H9 (cell line): ENCODE data around the gene MYO5C. TPM values are rescaled to one million over a fixed set of nuclear protein-coding genes. Genes with fewer than 3 reads are reported as not detected.

Source experiments
- DNase-seq: peaks from one replicate; pipeline ENCODE4 v3.0.0-alpha.2; 2017
- H2AFZ ChIP-seq: one replicate; pipeline ENCODE4 v1.6.1; 2013; ENCODE audit warnings: mild to moderate bottlenecking, low read length, control low read depth, moderate library complexity
- H2AK5ac ChIP-seq: 2 replicates; pipeline ENCODE4 v1.6.1; 2013; ENCODE audit warnings: low read length, control low read depth, mixed read lengths; ENCODE audit not compliant: insufficient read length
- H2BK120ac ChIP-seq: one replicate; pipeline ENCODE4 v1.6.1; 2013; ENCODE audit warnings: low read depth, mild to moderate bottlenecking, low read length, control low read depth, inconsistent platforms; ENCODE audit not compliant: poor library complexity, severe bottlenecking
- H2BK12ac ChIP-seq: 2 replicates; pipeline ENCODE4 v1.6.1; 2013; ENCODE audit warnings: low read length, control low read depth, mixed read lengths, low read depth; ENCODE audit not compliant: insufficient read length
- H2BK15ac ChIP-seq: 2 replicates; pipeline ENCODE4 v1.6.1; 2013; ENCODE audit warnings: low read depth, low read length, control low read depth
- H2BK20ac ChIP-seq: one replicate; pipeline ENCODE4 v1.6.1; 2013; ENCODE audit warnings: low read depth, mild to moderate bottlenecking, low read length, control low read depth, inconsistent platforms; ENCODE audit not compliant: poor library complexity, severe bottlenecking
- H2BK5ac ChIP-seq: 2 replicates; pipeline ENCODE4 v1.6.1; 2013; ENCODE audit warnings: low read length, control low read depth, mixed read lengths; ENCODE audit not compliant: insufficient read length
- H3K14ac ChIP-seq: 2 replicates; pipeline ENCODE4 v1.6.1; 2013; ENCODE audit warnings: low read length, control low read depth; ENCODE audit not compliant: insufficient read depth
- H3K18ac ChIP-seq: 2 replicates; pipeline ENCODE4 v1.6.1; 2013; ENCODE audit warnings: low read depth, mild to moderate bottlenecking, mixed read lengths, low read length, control low read depth; ENCODE audit not compliant: insufficient read length
- H3K23ac ChIP-seq: 2 replicates; pipeline ENCODE4 v1.6.1; 2013; ENCODE audit warnings: low read length, control low read depth, mixed read lengths, low read depth; ENCODE audit not compliant: insufficient read length
- H3K23me2 ChIP-seq: 2 replicates; pipeline ENCODE4 v1.6.1; 2013; ENCODE audit warnings: low read depth, mild to moderate bottlenecking, mixed read lengths, low read length, control low read depth; ENCODE audit not compliant: insufficient read length, poor library complexity, severe bottlenecking
- H3K27ac ChIP-seq: 2 replicates; pipeline ENCODE4 v1.5.1; 2013; ENCODE audit warnings: low read length, control low read depth, mixed read lengths, low read depth; ENCODE audit not compliant: insufficient read length
- H3K27me3 ChIP-seq: 2 replicates; pipeline ENCODE4 v1.6.1; 2013; ENCODE audit warnings: low read length, control low read depth, inconsistent platforms; ENCODE audit not compliant: insufficient read depth
- H3K4ac ChIP-seq: 2 replicates; pipeline ENCODE4 v1.6.1; 2013; ENCODE audit warnings: low read depth, mild to moderate bottlenecking, control low read depth, inconsistent platforms, low read length, moderate library complexity
- H3K4me1 ChIP-seq: 2 replicates; pipeline ENCODE4 v1.6.1; 2013; ENCODE audit warnings: low read length, control low read depth, inconsistent platforms; ENCODE audit not compliant: insufficient read depth
- H3K4me2 ChIP-seq: 2 replicates; pipeline ENCODE4 v1.6.1; 2013; ENCODE audit warnings: low read length, control low read depth, mixed read lengths; ENCODE audit not compliant: insufficient read length, insufficient read depth
- H3K56ac ChIP-seq: 2 replicates; pipeline ENCODE4 v1.6.1; 2013; ENCODE audit warnings: low read depth, mild to moderate bottlenecking, mixed read lengths, low read length, control low read depth; ENCODE audit not compliant: insufficient read length
- H3K79me1 ChIP-seq: 2 replicates; pipeline ENCODE4 v1.6.1; 2013; ENCODE audit warnings: low read depth, mild to moderate bottlenecking, moderate library complexity, low read length, control low read depth, inconsistent platforms; ENCODE audit not compliant: insufficient read depth, poor library complexity, severe bottlenecking
- H3K79me2 ChIP-seq: 2 replicates; pipeline ENCODE4 v1.6.1; 2013; ENCODE audit warnings: low read length, control low read depth, inconsistent platforms; ENCODE audit not compliant: insufficient read depth
- H3K9ac ChIP-seq: 2 replicates; pipeline ENCODE4 v1.6.1; 2013; ENCODE audit warnings: low read length, control low read depth, mixed read lengths; ENCODE audit not compliant: insufficient read length; ENCODE audit errors: extremely low read depth
- H3K9me3 ChIP-seq: one replicate; pipeline ENCODE4 v1.6.1; 2013; ENCODE audit warnings: low read depth, low read length, inconsistent platforms; ENCODE audit not compliant: control insufficient read depth
- H3T11ph ChIP-seq: one replicate; pipeline ENCODE4 v1.6.1; 2013; ENCODE audit warnings: mild to moderate bottlenecking, low read length, control low read depth, inconsistent platforms
- H4K20me1 ChIP-seq: one replicate; pipeline ENCODE4 v1.6.1; 2013; ENCODE audit not compliant: control insufficient read depth, insufficient read length, insufficient read depth
- H4K5ac ChIP-seq: 2 replicates; pipeline ENCODE4 v1.6.1; 2013; ENCODE audit warnings: low read depth, mild to moderate bottlenecking, mixed read lengths, low read length, control low read depth; ENCODE audit not compliant: insufficient read length
- H4K8ac ChIP-seq: replicated peaks from 2 replicates; pipeline ENCODE4 v1.6.1; 2013; ENCODE audit warnings: low read length, control low read depth, mixed read lengths, low read depth; ENCODE audit not compliant: insufficient read length
- H4K91ac ChIP-seq: 2 replicates; pipeline ENCODE4 v1.6.1; 2013; ENCODE audit warnings: low read depth, mild to moderate bottlenecking, moderate library complexity, mixed read lengths, low read length, control low read depth; ENCODE audit not compliant: insufficient read length
- H3K27ac Mint-ChIP-seq, 3 experiments: 2 replicates in 2 of 3; 3 replicates in 1 of 3; pipeline ENCODE4 v1.8.0; 2020 to 2021; ENCODE audit warnings: mixed read lengths in 3 of 3, mild to moderate bottlenecking in 1 of 3, moderate library complexity in 1 of 3
- H3K27me3 Mint-ChIP-seq: 2 replicates; pipeline ENCODE4 v1.8.0; 2021; ENCODE audit warnings: low read depth, mild to moderate bottlenecking, moderate library complexity, mixed read lengths
- H3K36me3 Mint-ChIP-seq, 3 experiments: 2 replicates in 2 of 3; 3 replicates in 1 of 3; pipeline ENCODE4 v1.8.0; 2020 to 2021; ENCODE audit warnings: low read depth in 3 of 3, mixed read lengths in 3 of 3; ENCODE audit not compliant: insufficient read depth in 1 of 3
- H3K4me1 Mint-ChIP-seq, 2 experiments: 2 replicates each; pipeline ENCODE4 v1.8.0; 2020; ENCODE audit warnings: mixed read lengths in 2 of 2
- H3K4me3 Mint-ChIP-seq, 2 experiments: 2 replicates in 1 of 2; 3 replicates in 1 of 2; pipeline ENCODE4 v1.8.0; 2020 to 2021; ENCODE audit warnings: mild to moderate bottlenecking in 2 of 2, mixed read lengths in 2 of 2, moderate library complexity in 1 of 2
- H3K9me3 Mint-ChIP-seq, 2 experiments: 2 replicates in 1 of 2; 3 replicates in 1 of 2; pipeline ENCODE4 v1.8.0; 2020; ENCODE audit warnings: mild to moderate bottlenecking in 2 of 2, mixed read lengths in 2 of 2, moderate library complexity in 1 of 2
- WGBS: extraction: QIAGEN DNeasy Blood & Tissue Kit; methylation state at CpG from one replicate; pipeline ENCODE4 v1.1.7; 2013; ENCODE audit warnings: missing lambda C conversion rate, low lambda C conversion rate, mixed read lengths; ENCODE audit not compliant: insufficient read length; ENCODE audit errors: extremely low coverage; 5-methylcytosine and 5-hydroxymethylcytosine counted together
- total RNA-seq: library from RNA; stranded (reverse); gene quantifications from 2 replicates; pipeline ENCODE4 v1.2.1, GENCODE V29; 2021
- TF ChIP-seq, protein P1 (sequence below): fragments of 200-600 bp; sonication (generic); conservative IDR thresholded peaks from 3 replicates; pipeline ENCODE4 v1.8.0; 2021; ENCODE audit warnings: antibody characterized with exemption, mild to moderate bottlenecking

Gene MYO5C
- total RNA-seq, 1 experiment from 2014 or later: 22.2 TPM

- no peak for DNase-seq
- no peak within 1 kb of the TSS for H3K27ac ChIP-seq
- no peak within 1 kb of the TSS for H2BK12ac ChIP-seq
- H2BK120ac ChIP-seq: no peak within 1 kb of the TSS
- WGBS: no CpG with 5 or more reads among the region's 7 CpGs
- no peaks in the 10 kb centered on the region for H4K20me1 ChIP-seq
- H3K4me1 Mint-ChIP-seq: peaks cover 7% of the 10 kb centered on the region in 2 experiments
- no peak within 1 kb of the TSS for H3K14ac ChIP-seq
- no peak within 1 kb of the TSS for H3K23ac ChIP-seq
- no peak within 1 kb of the TSS for H2BK15ac ChIP-seq
- H3K18ac ChIP-seq: no peak within 1 kb of the TSS
- H3K9me3 ChIP-seq: no peaks in the 10 kb centered on the region
- no peaks in the 10 kb centered on the region for H3K79me1 ChIP-seq
- H2AFZ ChIP-seq: no peak within 1 kb of the TSS
- no peak within 1 kb of the TSS for H2BK5ac ChIP-seq
- no peak within 1 kb of the TSS for H3K56ac ChIP-seq
- H2BK20ac ChIP-seq: no peak within 1 kb of the TSS
- no peaks in the 10 kb centered on the region for H3K4me1 ChIP-seq
- TF ChIP-seq, protein P1, sequence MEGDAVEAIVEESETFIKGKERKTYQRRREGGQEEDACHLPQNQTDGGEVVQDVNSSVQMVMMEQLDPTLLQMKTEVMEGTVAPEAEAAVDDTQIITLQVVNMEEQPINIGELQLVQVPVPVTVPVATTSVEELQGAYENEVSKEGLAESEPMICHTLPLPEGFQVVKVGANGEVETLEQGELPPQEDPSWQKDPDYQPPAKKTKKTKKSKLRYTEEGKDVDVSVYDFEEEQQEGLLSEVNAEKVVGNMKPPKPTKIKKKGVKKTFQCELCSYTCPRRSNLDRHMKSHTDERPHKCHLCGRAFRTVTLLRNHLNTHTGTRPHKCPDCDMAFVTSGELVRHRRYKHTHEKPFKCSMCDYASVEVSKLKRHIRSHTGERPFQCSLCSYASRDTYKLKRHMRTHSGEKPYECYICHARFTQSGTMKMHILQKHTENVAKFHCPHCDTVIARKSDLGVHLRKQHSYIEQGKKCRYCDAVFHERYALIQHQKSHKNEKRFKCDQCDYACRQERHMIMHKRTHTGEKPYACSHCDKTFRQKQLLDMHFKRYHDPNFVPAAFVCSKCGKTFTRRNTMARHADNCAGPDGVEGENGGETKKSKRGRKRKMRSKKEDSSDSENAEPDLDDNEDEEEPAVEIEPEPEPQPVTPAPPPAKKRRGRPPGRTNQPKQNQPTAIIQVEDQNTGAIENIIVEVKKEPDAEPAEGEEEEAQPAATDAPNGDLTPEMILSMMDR: no peak
- H2AK5ac ChIP-seq: no peak within 1 kb of the TSS
- no peak within 1 kb of the TSS for H4K91ac ChIP-seq
- H3K79me2 ChIP-seq: no peaks in the 10 kb centered on the region
- H3K23me2 ChIP-seq: no peaks in the 10 kb centered on the region
- H3K4me2 ChIP-seq: no peak within 1 kb of the TSS
- H3K36me3 Mint-ChIP-seq: peaks cover 0 to 8% (median 7%) of the 10 kb centered on the region in 3 experiments; a peak in 4 of 7 replicates
- peaks cover 1% of the 10 kb centered on the region; the same call in 1 of the 2 replicates for H3K27me3 Mint-ChIP-seq
- no peak within 1 kb of the TSS for H4K8ac ChIP-seq
- no peak within 1 kb of the TSS for H3K4ac ChIP-seq
- peak within 1 kb of the TSS in 1 of 3 experiments; percentile 36; a peak in 1 of 7 replicates for H3K27ac Mint-ChIP-seq
- no peak within 1 kb of the TSS for H3K9ac ChIP-seq
- no peak within 1 kb of the TSS for H3T11ph ChIP-seq
- no peaks in the 10 kb centered on the region for H3K27me3 ChIP-seq
- no peak within 1 kb of the TSS for H3K4me3 Mint-ChIP-seq
- H3K9me3 Mint-ChIP-seq: no peaks in the 10 kb centered on the region
- no peak within 1 kb of the TSS for H4K5ac ChIP-seq
Measured at GRCh38 chr15:52191207-52191606, 104.4 kb downstream of the MYO5C start, which contains the start of gene GNB5. GNB5 (minus strand) TSS chr15:52191392; CDS start chr15:52184676, 6,716 bp downstream.
